ENCODE results near the gene UGT1A5.

Gene UGT1A5

GRCh38 chr2:233679196-233679595 lies 33.5 kb upstream of the UGT1A5 start:
- H3K4me3 ChIP-seq (ENCODE audit: low read depth, low read length): no peak overlapping the region
- H3K36me3 ChIP-seq (ENCODE audit: control insufficient read depth, insufficient read depth, low read length): no peaks in the 10 kb centered on the region
- H3K27me3 ChIP-seq (ENCODE audit: control insufficient read depth, insufficient read depth, low read length): no peaks in the 10 kb centered on the region
- H2AFZ ChIP-seq: no peak overlapping the region
- H3K9me3 ChIP-seq (ENCODE audit: control insufficient read depth, low read length): no peaks in the 10 kb centered on the region
- H3K9ac ChIP-seq: no peak overlapping the region
- H3K4me2 ChIP-seq (ENCODE audit: low read length): no peak overlapping the region
- TF ChIP-seq CTCF (IDR thresholded peaks at IDR 0.05): no peak
- H3K79me2 ChIP-seq: no peaks in the 10 kb centered on the region
- H3K4me1 ChIP-seq: no peaks in the 10 kb centered on the region
- no peak overlapping the region for H3K27ac ChIP-seq

- H3K4me3 ChIP-seq (ENCODE audit: low read depth, low read length): no peak overlapping the region
- no peaks in the 10 kb centered on the region for H3K36me3 ChIP-seq (ENCODE audit: control insufficient read depth, insufficient read depth, low read length)
- TF ChIP-seq CTCF (IDR thresholded peaks at IDR 0.05): no peak
- H3K27ac ChIP-seq: no peak overlapping the region
- no peak overlapping the region for H2AFZ ChIP-seq
- H3K79me2 ChIP-seq: no peaks in the 10 kb centered on the region
- H3K9ac ChIP-seq: no peak overlapping the region
- H3K4me2 ChIP-seq (ENCODE audit: low read length): no peak overlapping the region
- H3K4me1 ChIP-seq: no peaks in the 10 kb centered on the region
- no peaks in the 10 kb centered on the region for H3K27me3 ChIP-seq (ENCODE audit: control insufficient read depth, insufficient read depth, low read length)
- H3K9me3 ChIP-seq (ENCODE audit: control insufficient read depth, low read length): no peaks in the 10 kb centered on the region
Observed at GRCh38 chr2:233680361-233681045, 32.2 kb upstream of the UGT1A5 start.

GRCh38 chr2:233681521-233682099 lies 31.1 kb upstream of the UGT1A5 start, which contains the start of gene UGT1A7:
UGT1A7 (plus strand) TSS chr2:233681901; CDS start chr2:233681938, 37 bp downstream.
- no peak within 1 kb of the TSS for H3K4me2 ChIP-seq (ENCODE audit: low read length)

GRCh38 chr2:233684640-233685039 lies 28.1 kb upstream of the UGT1A5 start:
- no peak overlapping the region for H2AFZ ChIP-seq
- H3K27ac ChIP-seq: no peak overlapping the region

More at GRCh38 chr2:233681521-233682099, 31.1 kb upstream of the UGT1A5 start, which contains the start of gene UGT1A7:
- H3K27me3 ChIP-seq (ENCODE audit: control insufficient read depth, insufficient read depth, low read length): no peaks in the 10 kb centered on the region
- H3K79me2 ChIP-seq: no peaks in the 10 kb centered on the region
- H3K4me1 ChIP-seq: no peaks in the 10 kb centered on the region
- no peak within 1 kb of the TSS for H3K27ac ChIP-seq
- H2AFZ ChIP-seq: no peak within 1 kb of the TSS
- TF ChIP-seq CTCF (IDR thresholded peaks at IDR 0.05): no peak
- no peaks in the 10 kb centered on the region for H3K9me3 ChIP-seq (ENCODE audit: control insufficient read depth, low read length)
- no peak within 1 kb of the TSS for H3K4me3 ChIP-seq (ENCODE audit: low read depth, low read length)
- no peaks in the 10 kb centered on the region for H3K36me3 ChIP-seq (ENCODE audit: control insufficient read depth, insufficient read depth, low read length)
- H3K9ac ChIP-seq: no peak within 1 kb of the TSS

More at GRCh38 chr2:233684640-233685039, 28.1 kb upstream of the UGT1A5 start:
- TF ChIP-seq CTCF (IDR thresholded peaks at IDR 0.05): no peak
- H3K4me1 ChIP-seq: no peaks in the 10 kb centered on the region
- H3K79me2 ChIP-seq: no peaks in the 10 kb centered on the region
- H3K27me3 ChIP-seq (ENCODE audit: control insufficient read depth, insufficient read depth, low read length): no peaks in the 10 kb centered on the region
- no peak overlapping the region for H3K9ac ChIP-seq
- H3K4me2 ChIP-seq (ENCODE audit: low read length): no peak overlapping the region
- no peaks in the 10 kb centered on the region for H3K36me3 ChIP-seq (ENCODE audit: control insufficient read depth, insufficient read depth, low read length)
- H3K9me3 ChIP-seq (ENCODE audit: control insufficient read depth, low read length): no peaks in the 10 kb centered on the region
- no peak overlapping the region for H3K4me3 ChIP-seq (ENCODE audit: low read depth, low read length)

Measured in parathyroid adenoma (tissue), 2 donors.